CD4-positive, alpha-beta T cell treated with Interferon alpha-2 for 1 hour (primary cell): Measurements from ENCODE around the gene NTM.
A peak's percentile ranks its signal among the peaks of the same experiment; 100 is the strongest.

Experiments
- DNase-seq, 2 donors: peaks; one replicate each; pipeline ENCODE4 v3.0.0-alpha.2; 2020 to 2022

Gene NTM

DNA sequence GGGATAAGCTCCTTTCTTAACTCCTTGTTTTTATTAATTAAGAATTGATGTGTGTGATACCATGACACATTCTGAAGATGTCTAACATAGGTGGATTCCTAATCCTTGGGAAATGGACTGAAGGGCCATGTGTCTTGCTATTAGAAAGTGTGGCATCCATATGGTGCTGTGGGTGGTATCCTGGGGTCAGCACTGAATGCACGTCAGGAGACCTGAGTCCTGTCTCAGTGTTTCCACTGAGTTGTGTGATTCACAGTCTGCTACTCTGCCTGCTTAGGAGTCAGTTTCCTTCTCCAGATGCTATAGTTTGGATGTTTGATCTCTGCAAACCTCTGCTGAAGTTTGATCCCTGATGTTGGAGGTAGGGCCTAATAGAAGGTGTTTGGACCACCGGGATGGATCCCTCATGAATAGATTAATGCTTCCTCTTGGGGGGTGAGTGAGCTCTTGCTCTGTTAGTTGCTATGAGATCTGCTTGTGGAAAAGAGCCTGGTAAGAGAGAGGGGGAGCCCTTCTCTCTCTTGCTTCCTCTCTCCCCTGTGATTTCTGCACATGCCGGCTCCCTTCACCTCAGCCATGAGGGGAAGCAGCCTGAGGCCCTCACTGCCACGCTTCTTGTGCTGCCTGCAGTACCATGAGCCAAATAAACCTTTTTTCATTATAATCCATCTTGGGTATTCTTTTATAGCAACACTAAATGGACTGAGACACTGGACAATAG lies 666.5 kb downstream of the NTM start:
- DNase-seq: no peak

DNA sequence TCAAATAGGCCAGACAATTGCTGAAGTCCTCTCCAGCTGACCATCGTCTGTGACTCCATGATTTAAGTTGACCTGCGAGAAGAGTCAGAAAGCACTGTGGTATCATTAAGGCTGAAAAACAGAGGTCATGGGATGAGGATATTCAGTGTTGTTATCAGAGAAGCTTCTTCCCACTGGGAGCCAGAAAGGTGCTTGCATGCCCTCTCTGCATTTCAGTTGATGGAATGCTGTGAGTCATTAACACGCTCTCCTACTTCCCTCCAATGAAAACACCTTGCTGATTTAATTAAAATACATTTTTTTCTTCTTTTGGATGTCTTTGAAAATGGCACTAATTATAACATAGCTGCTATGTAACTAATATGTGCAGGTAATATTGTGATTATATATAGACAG lies 667.0 kb downstream of the NTM start:
- DNase-seq: no peak

DNA sequence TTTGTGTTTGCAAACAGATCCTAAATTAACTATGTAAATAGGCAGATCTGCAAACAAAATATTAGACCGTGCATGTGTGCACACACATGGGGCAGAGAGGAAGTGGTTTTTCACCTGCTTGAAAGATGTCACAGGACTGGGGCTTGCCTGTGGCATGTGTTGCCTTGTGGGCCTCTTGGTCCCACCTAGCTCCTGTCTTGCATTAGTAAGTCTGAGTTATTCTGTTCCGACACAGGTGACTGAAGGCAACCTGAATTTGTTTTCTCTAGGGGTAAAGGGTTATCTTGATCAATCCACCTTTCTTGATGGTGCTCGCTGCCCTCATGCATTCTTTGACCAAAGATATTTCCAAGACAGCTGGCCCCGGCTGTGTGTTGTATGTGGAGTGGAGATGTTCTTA lies 667.5 kb downstream of the NTM start:
- DNase-seq: no peak

DNA sequence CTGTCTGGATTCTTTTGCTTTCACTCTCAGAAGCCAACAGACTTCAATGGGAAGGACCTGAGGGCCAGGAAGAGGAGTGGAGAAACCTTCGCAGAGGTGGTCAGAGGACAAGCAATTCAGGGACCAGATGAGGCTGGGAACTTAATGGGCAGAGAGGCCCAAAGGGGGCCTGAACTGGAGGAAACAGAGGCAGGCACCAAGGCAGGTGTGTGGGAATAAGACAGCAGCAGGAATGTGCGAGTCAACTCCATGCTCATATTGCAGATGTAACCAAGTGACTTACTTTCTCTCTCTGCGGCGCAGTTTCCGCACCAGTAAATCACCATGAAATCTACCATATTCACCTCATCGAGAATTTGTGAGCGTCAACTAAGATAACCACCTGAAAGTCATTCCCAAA lies 669.1 kb downstream of the NTM start:
- DNase-seq: no peak

DNA sequence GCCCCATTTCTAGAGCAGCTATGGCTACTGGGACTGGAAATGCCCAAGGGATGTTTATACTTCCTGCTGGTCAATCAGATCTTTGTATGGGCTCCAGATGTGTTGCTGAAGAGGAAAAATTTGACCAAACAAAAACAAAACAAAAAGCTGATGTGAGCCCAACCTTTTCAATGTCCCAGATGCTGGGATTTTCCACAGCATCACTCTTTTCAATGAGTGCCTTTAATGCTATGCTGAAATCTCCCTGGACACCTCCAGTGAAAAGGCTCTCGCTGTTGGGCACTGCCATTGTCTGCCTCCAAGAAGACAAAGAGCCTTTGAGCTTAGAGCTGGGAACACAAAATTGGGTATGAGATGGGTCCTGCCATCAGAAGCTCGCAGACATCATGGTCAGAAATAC lies 671.9 kb downstream of the NTM start:
- DNase-seq: no peak

DNA sequence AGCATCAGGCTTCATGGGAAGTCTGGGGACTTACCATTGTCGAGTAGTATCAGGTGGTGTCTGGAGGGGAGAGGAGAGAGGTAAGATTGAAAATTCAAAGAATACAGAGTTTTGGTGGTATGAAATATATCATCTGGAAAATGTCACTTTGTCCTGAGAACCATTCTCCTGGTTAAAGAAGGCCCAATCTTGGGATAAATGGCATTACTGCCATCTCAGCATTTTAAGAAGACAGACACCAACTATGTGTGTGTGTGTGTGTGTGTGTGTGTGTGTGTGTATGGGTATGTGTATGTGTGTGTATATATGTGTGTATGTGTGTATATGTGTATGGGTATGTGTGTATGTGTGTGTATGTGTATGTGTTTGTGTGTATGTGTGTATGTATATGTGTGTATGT lies 673.3 kb downstream of the NTM start:
- DNase-seq: no peak

DNA sequence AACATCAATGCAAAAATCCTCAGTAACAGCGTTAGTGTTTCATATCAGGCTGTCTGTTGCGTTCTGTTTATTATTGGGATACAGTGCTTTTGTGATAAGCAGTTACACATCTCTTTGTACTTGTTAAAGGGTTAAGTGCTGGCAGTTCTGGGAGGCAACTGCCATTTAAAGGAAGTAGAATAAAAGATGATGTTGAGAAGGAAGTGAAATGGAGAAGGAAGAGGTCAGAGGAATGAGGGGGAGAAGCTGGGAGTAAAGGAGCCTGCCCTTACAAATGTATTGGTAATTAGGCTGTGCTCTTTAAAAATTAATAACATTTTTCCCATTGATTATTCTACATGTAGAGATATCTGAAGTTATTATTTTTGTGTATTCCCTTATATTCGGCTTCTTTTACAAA lies 674.7 kb downstream of the NTM start:
- no peak for DNase-seq

DNA sequence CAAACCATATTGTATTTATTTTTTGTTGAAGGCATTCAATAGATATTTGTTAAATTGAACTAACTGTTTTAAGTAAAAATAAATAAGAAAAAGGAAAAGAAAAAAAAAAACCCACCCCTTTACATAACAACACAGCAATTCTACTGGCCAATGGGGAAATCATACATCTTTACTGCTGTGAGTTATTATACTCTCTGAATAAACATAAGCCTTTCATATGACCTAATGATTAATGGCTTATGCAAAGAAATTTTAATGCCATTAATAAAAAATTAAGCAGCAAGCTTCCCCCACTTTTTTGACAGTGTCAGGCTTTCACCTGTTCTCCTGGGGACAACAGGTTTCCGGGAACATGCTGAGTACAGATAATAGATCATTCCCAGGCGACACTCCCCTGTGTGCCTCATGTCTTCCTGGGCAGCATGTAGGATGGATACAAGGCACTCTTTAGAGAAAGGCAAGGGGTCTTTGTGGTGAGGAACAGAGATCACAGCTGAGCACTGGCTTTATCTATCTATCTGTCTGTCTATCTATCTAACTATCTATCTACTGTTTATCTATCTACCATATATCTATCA lies 676.0 kb downstream of the NTM start:
- DNase-seq: no peak

DNA sequence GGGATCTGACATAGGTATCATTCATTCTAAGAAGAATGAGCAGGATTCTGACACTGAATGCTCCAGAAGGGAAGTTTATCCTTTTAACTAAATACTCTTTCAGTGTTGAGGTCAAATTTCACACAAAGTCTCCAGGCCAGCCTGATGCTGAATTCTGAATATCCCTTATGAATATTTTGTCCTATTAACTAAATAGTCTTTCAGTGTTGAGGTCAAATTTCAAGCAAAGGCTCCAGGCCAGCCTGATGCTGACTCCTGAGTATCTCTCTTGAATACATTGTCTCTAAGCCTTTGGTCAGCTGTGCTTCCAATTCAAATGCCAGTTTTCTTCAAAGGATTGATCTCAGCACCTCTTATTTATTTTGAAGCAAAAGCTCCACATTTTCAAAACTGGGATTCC lies 676.8 kb downstream of the NTM start:
- DNase-seq: no peak

DNA sequence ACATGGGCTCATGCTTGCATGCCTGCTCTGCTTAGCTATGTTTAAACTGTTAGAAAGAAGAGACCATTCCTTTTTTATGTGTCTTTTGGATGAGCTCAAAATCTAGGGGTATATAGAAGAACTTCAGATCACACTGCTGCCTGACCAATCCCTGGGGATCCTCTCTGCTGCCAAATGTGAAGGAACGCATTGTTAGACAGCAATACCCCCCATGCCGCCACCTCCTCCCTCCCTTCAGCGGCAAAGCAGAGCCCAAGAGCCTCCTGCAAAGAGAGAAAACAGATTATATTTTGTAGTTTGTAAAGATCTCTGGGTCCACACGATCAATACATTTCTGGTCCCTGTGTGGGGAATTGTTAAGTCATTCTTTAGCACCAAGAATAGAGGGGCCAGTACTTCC lies 677.6 kb downstream of the NTM start:
- no peak for DNase-seq

DNA sequence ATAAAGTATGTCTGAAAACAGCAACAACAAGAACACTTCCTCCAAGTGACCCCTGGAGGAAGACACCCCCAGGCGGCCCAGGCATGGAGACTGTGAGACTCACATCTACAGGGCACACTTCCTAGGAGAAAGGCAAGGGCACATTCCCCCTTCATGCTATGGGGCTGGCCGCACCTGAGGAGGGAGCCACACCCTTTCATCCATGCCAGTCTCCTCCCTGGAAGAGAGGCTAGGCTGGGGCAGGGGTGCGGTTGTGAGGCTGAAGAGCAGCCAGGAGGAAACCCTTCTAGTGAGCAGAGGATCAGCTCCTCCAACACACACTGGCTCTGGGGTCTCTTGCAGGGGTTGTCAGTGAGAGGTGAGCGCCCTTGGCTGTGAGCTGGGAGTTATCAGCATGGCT lies 678.8 kb downstream of the NTM start:
- DNase-seq: no peak

DNA sequence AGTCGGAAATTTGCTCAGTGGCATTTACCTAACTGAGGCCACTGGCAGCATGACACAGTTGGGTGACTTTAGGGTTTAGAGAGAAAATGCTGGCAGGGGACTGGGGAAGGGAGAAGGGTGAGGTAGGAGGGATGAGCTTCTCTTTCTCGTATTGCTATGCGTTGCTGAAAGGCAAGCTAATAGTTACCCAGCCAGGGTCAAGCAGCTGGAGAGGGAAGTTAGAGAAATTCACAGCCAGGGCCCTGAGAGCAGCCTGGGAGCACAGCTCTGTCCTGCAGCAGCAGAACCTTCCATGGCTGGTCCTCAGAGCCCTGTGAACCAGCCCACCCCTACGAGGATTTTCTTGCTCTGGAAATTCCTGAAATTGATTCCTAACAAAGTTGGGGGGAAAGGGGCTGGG lies 679.6 kb downstream of the NTM start:
- no peak for DNase-seq

DNA sequence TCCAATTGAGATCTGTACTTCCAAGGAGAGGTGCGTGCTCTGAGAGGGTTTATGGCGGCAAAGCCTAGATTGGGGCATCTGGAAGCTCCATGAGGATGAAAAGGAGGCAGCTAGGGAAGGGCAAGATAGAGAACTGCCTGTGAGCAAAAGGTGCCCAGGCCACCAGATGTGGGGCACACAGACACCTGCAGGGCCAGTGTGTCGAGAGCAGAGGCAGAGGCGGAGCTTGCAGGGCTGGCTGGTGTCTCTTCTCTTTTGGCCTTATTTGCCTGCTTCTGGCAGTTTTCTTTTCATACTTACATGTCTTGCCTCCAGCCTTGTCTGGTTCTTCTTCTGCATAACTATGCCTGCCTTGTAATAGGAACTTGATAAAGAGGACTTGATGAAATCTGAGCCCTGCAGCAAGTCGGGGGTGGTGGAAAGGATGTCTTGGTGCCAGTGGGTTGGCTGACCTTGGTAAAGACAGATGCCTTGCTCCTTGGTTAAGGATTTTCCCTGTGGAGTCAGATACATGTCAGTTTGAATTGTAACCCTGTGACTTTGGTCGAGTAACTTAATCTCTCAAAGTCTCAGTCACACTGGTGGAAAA lies 680.3 kb downstream of the NTM start:
- no peak for DNase-seq

DNA sequence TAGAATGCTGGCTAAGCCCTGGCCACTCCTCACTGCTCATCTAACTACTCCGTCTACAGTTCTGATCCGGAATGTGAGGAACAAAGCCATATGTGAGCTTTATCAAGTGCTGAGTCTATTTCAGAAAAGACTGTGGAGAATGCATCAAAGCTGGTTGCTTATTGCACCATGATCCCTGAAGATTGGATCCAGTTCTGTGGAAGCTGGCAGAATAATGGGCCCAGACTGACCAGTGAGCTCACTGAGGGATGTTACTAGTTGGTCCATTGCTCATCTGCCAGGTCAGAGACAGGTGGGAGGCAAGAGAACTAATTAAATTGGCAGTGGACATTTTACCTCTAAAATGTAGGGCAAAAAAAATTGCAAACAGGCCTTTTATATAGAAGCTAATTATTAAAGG lies 681.3 kb downstream of the NTM start:
- no peak for DNase-seq

DNA sequence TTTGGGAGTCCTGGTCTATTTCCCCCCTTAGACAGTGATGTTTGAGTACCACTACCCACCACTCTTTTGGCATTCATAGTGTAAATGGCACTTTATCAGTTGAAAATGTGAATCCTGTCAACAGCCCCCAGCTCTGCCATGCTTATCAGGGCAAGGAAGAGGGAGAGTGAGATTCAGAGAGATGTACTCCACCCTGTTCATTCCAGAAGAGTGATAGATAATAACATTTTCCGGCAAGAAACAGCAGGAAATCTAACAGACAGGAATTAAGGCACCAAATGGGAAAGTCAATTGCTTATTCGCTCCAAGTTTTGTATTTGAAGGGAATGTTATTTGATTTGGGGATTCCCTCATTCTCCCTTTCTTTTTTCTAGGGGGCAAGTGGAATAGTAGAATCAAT lies 681.9 kb downstream of the NTM start:
- no peak for DNase-seq

DNA sequence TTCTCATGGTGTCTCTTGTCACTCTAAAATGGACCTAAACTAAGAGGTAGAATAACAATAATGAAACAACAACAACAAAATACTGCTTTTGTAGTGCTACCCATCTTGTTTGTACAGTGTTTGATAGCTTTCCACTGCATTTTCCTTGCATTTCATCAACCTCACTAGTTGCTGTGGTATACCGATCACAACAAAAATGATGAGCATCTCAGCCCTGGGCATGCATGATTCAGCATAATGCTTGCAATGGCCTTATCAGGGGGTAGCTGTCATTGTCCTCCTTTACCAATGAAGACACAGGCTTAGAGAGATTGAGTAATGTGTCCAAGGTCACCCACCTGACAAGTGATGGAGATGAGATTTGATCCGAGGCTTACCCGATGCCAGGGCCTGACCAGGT lies 682.5 kb downstream of the NTM start:
- no peak for DNase-seq

DNA sequence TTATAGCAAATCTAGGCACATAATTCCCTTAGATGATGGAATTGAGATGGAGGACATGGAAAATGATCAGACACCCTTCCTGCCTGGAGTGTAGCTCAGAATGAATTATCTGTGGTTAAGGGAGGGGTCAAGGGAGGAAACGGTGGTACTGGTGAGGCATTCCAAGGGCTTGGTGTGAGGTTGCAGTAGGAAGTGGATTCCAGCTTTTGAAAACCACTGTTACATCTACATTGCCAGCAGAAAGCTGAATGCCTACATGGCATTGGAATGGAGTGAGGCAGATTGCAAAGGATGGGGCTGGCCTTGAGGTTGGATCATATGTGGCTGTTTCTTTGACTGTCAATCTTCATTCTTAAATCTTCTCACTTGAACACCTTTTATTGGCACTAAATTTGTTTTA lies 684.4 kb downstream of the NTM start:
- no peak for DNase-seq

DNA sequence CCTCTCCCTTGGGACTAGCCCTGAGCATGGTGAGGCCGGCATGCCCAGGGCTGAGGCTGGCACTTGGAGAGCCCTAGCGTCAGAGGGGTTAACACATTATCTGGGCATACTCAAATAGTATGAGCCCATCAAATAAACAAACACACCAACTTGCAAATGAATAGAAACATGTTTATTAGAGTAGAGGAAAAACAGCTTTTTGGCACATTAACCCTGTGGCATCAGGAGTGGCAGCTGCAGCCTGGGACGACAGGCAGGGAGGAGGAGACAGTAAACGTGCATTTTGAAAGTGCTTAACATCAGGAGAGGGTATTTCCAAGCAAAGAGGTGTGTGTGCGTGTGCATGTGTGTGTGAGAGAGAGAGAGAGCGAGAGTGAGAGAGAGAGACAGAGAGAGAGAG lies 684.9 kb downstream of the NTM start:
- DNase-seq: no peak

DNA sequence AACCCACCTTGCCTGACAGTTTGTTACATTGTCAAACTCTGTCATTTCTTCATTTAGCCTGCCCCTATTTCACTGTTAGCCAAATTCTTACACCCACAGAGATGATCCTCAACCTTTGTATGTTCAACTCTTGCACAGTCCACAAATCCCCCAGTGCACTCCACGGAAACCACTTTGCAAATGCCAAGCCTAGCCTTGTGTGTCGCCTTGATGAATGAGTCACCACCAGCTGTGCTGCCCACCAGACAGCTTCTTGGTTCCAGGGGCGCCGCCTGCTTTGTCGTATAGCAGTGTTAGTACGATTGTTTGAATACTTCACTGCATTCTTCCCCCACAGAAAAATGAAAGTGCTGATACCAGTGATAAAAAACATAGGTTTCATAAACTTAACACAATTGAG lies 686.3 kb downstream of the NTM start:
- DNase-seq: no peak

DNA sequence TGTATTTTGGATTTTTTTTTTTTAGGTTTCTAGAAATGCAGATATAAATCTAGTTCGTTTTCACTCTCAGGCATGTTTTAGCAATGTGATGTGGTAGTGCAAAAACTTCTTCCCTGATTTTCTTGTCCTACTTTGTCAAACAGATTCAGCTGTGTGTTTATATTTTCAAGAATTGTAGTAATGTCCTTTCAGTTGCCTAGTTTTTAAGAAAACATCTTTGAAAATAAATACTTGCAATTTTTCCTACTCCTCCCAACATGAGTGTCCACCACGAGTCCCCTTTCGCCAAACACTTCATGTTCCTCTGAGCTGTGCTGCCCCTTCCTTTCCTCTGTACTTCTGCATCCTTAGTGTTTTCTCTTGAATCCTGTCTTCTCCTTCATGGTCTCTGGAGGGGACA lies 686.9 kb downstream of the NTM start:
- no peak for DNase-seq

DNA sequence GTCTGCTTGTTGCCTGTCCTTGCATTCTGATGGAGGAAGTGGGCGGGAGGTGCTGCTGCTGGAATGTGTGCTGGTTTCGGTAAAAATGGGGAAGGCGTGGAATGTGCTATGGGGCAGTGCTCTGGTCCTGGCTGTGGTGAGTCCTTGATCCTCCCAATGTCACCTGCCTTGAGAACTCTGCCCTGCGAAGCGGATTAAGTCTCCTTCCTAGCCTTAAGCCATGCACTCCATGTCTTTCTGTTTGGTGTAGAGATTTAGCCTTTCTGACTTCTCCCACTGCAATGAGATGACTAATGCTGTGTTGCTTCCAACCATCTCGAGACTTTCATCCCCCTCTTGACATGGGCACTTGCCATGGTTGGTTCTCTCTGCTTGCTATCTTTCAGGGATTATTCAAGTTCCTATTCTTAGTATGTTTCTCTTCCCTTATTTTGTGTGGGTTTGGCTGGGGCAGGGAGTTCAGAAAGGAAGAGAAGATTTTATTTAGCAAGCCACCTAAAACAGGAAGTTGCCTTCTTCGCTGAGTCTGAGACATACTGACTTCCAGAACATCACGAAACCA lies 687.9 kb downstream of the NTM start:
- DNase-seq: peak; percentile 5 to 17

DNA sequence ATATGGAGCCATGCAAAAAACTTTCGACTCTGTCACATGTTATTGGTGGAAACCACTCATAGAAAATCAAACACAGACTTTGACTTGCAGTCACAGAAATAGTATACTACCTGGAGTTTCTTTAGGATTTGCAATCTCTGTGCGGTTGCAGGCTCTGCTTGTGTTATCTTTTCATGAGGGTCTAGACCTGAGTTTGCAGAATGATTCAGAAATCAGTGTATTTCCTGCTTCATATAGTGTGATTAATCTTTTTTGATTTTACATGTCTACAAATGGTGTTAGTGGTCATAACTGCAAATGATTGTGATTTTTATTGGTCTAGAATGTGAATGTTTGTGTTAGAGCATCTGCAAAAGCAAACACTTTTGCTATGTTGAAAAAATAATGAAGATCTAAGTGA lies 690.2 kb downstream of the NTM start:
- DNase-seq: no peak

DNA sequence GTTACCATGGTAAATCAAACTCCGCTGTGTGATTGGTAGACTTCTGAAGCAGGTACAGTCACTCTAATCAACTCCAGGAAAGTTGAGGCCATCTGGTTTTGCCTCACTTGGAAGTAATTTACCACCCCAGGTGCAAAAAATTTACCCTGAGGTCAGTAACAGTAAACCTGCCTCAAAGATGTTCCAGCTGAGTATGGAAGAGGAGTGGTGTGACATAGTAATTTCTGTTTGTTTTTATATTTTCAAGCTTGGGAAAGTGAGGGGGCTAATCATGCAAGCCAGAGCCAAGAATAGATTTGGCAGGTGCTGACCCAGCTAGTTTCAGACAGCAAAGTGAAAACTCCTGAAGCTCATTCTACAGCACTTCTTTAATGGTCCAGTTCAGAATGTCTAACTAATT lies 691.6 kb downstream of the NTM start:
- DNase-seq: no peak

DNA sequence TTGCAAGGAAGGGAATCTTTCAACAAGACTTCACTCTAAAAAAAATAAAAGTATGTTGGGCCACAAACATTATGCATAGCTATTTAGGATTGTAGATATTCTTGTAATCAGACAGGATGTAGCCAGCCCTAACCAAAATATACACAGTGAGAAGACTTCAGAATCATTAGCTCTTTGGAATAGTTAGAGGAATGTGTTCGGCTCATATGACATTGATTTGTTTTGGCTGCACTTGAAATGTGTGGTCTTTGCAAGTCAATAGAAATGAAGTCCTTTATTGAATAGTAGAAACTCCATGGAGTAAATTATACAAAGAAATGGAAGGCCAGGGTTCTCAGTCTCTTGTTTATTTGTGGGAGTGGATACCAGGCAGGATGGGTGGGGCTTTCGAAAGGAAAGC lies 692.1 kb downstream of the NTM start:
- DNase-seq: no peak
